Measurements from ENCODE around the gene TPTE2.

DNA sequence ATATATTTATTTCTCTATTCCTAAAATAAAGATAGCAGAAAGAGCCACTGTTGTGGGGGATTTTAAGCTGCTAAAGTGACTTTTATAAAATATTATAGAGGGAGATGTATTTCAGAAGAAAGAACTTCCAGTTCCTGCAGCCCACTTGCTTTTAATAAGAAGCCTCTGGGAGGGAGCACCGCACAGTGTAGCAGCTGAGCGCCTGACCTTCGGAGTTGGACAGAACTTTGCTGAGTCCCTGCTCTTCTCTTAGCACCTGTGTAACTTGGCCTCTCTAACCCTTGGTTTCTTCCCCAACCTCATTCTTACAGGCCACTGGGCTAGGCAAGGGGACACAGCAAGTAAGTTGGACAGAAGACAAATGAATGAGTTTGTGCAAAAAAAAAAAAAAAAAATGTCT is 34.8 kb upstream of the TPTE2 start:
- TF ChIP-seq, protein P1, sequence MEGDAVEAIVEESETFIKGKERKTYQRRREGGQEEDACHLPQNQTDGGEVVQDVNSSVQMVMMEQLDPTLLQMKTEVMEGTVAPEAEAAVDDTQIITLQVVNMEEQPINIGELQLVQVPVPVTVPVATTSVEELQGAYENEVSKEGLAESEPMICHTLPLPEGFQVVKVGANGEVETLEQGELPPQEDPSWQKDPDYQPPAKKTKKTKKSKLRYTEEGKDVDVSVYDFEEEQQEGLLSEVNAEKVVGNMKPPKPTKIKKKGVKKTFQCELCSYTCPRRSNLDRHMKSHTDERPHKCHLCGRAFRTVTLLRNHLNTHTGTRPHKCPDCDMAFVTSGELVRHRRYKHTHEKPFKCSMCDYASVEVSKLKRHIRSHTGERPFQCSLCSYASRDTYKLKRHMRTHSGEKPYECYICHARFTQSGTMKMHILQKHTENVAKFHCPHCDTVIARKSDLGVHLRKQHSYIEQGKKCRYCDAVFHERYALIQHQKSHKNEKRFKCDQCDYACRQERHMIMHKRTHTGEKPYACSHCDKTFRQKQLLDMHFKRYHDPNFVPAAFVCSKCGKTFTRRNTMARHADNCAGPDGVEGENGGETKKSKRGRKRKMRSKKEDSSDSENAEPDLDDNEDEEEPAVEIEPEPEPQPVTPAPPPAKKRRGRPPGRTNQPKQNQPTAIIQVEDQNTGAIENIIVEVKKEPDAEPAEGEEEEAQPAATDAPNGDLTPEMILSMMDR (IDR thresholded peaks at IDR 0.05), result no peak
- TF ChIP-seq POLR2A (IDR thresholded peaks at IDR 0.05), result no peak
